Right cardiac atrium (tissue), 5 donors: ENCODE data around the gene STARD3NL. TPM values are rescaled to one million over a fixed set of nuclear protein-coding genes. Genes with fewer than 3 reads are reported as not detected.
"Not testable (repeated sequence)": the region's sequence is repeated elsewhere in the genome, so short reads cannot be mapped to it uniquely, and the experiment has no call there.

Source experiments
- ATAC-seq, 2 donors: fragments of 200-7000 bp; cut with Tn5 transposase; one replicate each; pipeline versions ENCODE4 v1.8.0 to v1.9.1; 2020; ENCODE audit warnings: moderate library complexity in 2 of 2, mild to moderate bottlenecking in 1 of 2
- DNase-seq, 3 donors: peaks; one replicate each; pipeline ENCODE4 v3.0.0-alpha.2; 2020
- H3K27ac ChIP-seq: one replicate; pipeline ENCODE4 v1.5.1; 2013; ENCODE audit warnings: mild to moderate bottlenecking, low read length, control low read depth, moderate library complexity
- H3K27me3 ChIP-seq: one replicate; pipeline ENCODE4 v1.6.1; 2013; ENCODE audit not compliant: control insufficient read depth, insufficient read depth
- H3K4me1 ChIP-seq: one replicate; pipeline ENCODE4 v1.6.1; 2013; ENCODE audit warnings: low read length; ENCODE audit not compliant: control insufficient read depth, insufficient read depth
- H3K4me3 ChIP-seq: one replicate; pipeline ENCODE4 v1.5.1; 2013; ENCODE audit warnings: low read length, control low read depth
- H3K9me3 ChIP-seq: one replicate; pipeline ENCODE4 v1.6.1; 2013; ENCODE audit warnings: low read length; ENCODE audit not compliant: control insufficient read depth
- WGBS: extraction: QIAGEN DNeasy Blood & Tissue Kit; methylation state at CpG from one replicate; pipeline ENCODE4 v1.1.7; 2013; 5-methylcytosine and 5-hydroxymethylcytosine counted together
- intact Hi-C, 4 donors: fragments of 100-400 bp; cut with DNase I; formaldehyde crosslinking; loops; one replicate each; pipeline versions ENCODE4 v1.11.0 to v1.14.0; 2022 to 2023
- polyA plus RNA-seq: library from polyadenylated mRNA; stranded (reverse); fragments of 200-250 nt; gene quantifications from one replicate; pipeline ENCODE4 v1.2.3, GENCODE V29; 2013
- total RNA-seq, 4 donors: library from RNA; stranded (reverse); fragmentation: NEBNext Ultra II Directional; extraction: Animal tissue kit (Norgen Biotek cat#: 25700); gene quantifications; one replicate each; pipeline ENCODE4 v1.2.1, GENCODE V29; 2021
- donor health status: healthy with polysubstance abuse.
- donor health status: DM: no; HTN: yes; CAD: no.
- donor health status: DM: no; HTN: no; CAD: no.
- donor health status: DM: no; HTN: yes; CAD: no; lungs with severe emphysema.
- donor health status: DM: yes; HTN: yes; CAD: no.

Gene STARD3NL
- total and polyA plus RNA-seq, 5 donors, result 31.9 to 45.1 (median 32.8) TPM

DNA sequence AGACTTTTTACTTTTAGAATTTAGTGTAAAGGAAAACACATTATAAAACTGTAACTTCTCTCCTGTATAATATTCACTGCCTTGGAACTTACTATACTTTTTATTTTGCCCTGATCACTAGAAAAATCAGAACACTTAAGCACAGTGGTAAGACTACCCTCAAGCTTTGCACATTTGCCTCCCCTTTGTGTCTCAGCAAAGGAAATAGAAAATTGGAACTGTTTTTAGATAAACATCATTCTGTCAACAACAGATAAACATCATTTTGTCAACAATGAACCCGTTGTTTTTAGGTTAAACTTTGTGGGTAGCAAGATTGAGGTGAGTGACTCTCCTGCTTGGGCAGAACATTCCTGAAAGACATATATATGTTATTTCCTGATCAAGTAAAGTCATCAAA, 86.6 kb downstream of the STARD3NL start:
- ATAC-seq, H3K4me1 ChIP-seq, H3K4me3 ChIP-seq, H3K9me3 ChIP-seq, DNase-seq, H3K27me3 ChIP-seq, intact Hi-C loops, H3K27ac ChIP-seq: not testable (repeated sequence)
- 44% methylated on average over 1 of the region's 1 CpG for WGBS

GRCh38 chr7:38265958-38266357, 87.9 kb downstream of the STARD3NL start:
- intact Hi-C loops, ATAC-seq, H3K4me3 ChIP-seq, H3K27ac ChIP-seq, DNase-seq, H3K27me3 ChIP-seq, H3K9me3 ChIP-seq, H3K4me1 ChIP-seq: not testable (repeated sequence)
- WGBS, result 57% methylated on average over 3 of the region's 3 CpGs

GRCh38 chr7:38269704-38270346, 91.8 kb downstream of the STARD3NL start:
- H3K27me3 ChIP-seq, H3K9me3 ChIP-seq, ATAC-seq, H3K4me3 ChIP-seq, H3K4me1 ChIP-seq, H3K27ac ChIP-seq, intact Hi-C loops, DNase-seq: not testable (repeated sequence)
- WGBS, result 76% methylated on average over 4 of the region's 4 CpGs

DNA sequence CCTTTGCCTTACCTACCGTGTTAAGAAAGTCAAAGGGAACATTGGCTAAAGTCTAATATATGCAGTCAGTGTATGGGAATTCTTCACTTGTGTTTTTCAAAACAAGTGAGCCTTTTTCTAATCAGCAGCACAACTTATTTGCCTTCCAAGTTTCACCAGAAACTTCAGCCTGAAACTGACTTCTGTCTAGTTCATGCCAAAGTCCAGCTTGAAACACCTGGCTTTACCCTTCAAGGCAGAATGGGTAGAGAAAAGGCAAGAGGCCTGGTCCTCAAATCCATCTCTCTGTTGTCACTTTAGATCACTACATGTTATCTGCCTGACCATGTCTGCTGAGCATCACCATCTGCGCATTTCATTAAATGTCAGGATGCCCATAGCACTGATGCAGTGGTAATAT, 92.4 kb downstream of the STARD3NL start:
- ATAC-seq, H3K4me1 ChIP-seq, H3K27ac ChIP-seq, H3K9me3 ChIP-seq, DNase-seq, intact Hi-C loops, H3K4me3 ChIP-seq, H3K27me3 ChIP-seq: not testable (repeated sequence)
- WGBS, result 82% methylated on average over 1 of the region's 2 CpGs

GRCh38 chr7:38273286-38273995, 95.4 kb downstream of the STARD3NL start, which contains the start of gene TARP:
TSS of gene TARP (minus strand) at chr7:38273636.
- Histone ChIP-seq H3K4me3 (no peak within 1 kb of the TSS), H3K27me3 (no peaks in the 10 kb centered on the region), H3K4me1 (no peaks in the 10 kb centered on the region), H3K27ac (no peak within 1 kb of the TSS), H3K9me3 (no peaks in the 10 kb centered on the region)
- 92% methylated on average over 2 of the region's 2 CpGs for WGBS
- no peak for DNase-seq
- intact Hi-C loops, result no loop called here
- no peak for ATAC-seq

DNA sequence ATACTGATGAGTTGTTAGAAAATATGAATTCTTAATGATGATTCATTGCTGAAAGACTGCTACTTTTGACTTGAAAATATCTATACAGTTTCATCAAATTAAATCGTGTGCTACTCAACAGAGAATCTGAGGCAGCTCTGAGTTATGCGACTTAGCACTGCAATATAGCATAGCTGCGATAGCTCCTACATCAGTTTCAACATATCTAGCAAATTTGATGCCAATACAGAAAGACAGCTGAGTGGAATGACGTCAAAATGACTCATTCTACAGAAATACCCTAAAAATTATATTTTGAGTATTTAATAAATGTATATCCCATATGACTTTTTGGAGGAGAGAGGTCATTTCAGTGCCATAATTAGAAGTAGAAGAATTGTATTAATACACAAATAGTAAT, 96.4 kb downstream of the STARD3NL start:
- WGBS, result 75% methylated on average over 4 of the region's 4 CpGs
- DNase-seq (no peak), ATAC-seq (no peak)
- Histone ChIP-seq H3K27ac (no peak overlapping the region), H3K4me3 (no peak overlapping the region), H3K9me3 (no peaks in the 10 kb centered on the region), H3K27me3 (no peaks in the 10 kb centered on the region), H3K4me1 (no peaks in the 10 kb centered on the region)
- intact Hi-C loops, result no loop called here

DNA sequence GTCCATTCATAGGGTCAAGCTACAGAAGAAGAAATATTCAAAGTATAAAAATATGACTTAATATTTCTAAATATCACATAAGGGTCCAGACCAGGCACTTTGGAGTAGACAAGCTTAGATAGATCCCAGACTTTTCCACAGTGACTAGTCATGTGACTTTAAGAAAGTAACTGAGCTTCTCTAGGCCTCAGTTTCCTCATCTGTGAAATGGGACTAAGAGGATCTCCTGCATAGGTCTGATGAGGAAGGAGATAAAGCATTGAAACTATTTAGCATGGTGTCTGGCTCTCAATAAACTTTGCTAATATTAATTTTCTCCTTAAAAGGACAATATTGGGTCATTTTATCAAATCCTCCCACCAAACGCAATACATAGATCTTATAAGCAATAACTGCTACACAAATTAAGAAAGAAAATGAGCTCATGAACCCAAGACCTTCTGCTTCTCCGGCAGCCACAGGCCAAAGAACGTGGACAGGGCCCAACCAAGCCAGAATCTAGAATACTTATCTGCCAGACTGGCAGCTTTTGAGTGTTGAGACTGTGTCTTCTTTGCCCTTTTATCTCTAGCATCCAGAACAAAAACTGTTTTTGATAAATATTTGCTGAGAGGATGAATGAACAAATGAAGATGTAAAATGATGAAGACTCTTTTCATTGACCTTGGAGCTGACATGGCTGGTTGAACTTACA, 97.0 kb downstream of the STARD3NL start:
- Histone ChIP-seq H3K4me3 (no peak overlapping the region), H3K27me3 (no peaks in the 10 kb centered on the region), H3K9me3 (no peaks in the 10 kb centered on the region), H3K4me1 (no peaks in the 10 kb centered on the region), H3K27ac (no peak overlapping the region)
- intact Hi-C loops, result no loop called here
- WGBS, result 88% methylated on average over 3 of the region's 3 CpGs
- no peak for ATAC-seq
- no peak for DNase-seq

DNA sequence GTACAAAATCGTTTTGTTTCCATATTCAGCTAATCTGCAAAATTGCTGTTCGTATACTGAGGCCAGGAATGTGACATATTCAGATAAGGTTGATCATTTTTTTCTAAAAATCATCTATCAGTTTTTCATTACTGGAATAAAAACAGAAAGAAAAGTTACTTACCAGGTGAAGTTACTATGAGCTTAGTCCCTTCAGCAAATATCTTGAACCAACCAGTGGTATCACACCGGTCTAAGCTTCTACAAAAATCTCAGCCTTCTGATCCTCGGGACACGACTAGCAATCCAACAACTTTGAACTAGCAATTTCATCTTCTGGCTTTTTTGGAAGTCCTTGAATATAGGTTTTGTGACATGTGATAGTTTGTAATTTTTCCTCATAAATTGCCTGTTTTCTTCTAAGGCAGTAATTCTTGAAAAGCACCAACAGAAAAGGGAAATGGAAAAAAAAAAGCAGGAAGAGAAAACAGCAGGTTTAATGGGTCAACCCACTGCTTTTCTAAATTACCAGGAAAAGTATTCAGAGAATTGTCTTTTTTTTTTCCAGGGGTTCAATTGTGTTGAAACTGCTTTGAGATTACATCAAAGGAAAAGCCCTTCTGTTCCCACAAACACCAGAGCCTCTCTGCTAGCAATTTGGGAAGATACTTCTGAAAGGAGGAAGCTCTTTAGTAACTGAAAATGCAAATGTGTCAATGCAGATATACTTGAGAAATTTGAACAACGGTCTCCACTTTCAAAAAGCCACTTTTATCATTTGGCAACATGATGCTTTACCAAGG, 98.2 kb downstream of the STARD3NL start:
- Histone ChIP-seq H3K4me1 (no peaks in the 10 kb centered on the region), H3K27ac (no peak overlapping the region), H3K27me3 (no peaks in the 10 kb centered on the region), H3K4me3 (no peak overlapping the region), H3K9me3 (no peaks in the 10 kb centered on the region)
- DNase-seq, result no peak
- intact Hi-C loops, result no loop called here
- ATAC-seq, result no peak
- WGBS, result 58% methylated on average over 6 of the region's 6 CpGs

DNA sequence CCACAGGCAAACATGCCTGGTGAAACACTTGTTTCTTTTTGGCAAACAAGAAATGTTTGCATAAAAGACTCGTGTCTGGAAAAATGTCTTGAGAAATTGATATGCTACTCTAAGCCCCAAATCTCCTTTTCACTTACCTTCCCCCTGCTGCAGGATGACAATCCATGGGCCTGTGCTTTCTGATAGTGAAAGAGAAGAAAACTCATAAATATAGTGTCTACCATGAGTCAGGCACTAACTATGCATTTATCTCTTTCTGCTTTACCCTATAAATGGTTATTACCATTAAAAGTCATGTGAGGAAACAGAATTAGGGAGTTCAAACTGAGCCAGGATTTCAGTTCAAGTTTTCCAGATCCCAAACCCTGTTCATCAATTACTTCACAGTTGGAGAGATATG, 102.0 kb downstream of the STARD3NL start:
- ATAC-seq, result no peak
- WGBS, result 66% methylated on average over 1 of the region's 1 CpG
- no peak for DNase-seq

More for the DNA sequence above, 102.0 kb downstream of the STARD3NL start:
- no peaks in the 10 kb centered on the region for H3K27me3 ChIP-seq
- intact Hi-C loops, result no loop called here
- H3K27ac ChIP-seq, result no peak overlapping the region
- H3K4me3 ChIP-seq, result no peak overlapping the region
- H3K9me3 ChIP-seq, result no peaks in the 10 kb centered on the region
- H3K4me1 ChIP-seq, result no peaks in the 10 kb centered on the region
